Inflammatory macrophage (primary cell): ENCODE results near the gene MOBP.
"Not testable (repeated sequence)": the region's sequence is repeated elsewhere in the genome, so short reads cannot be mapped to it uniquely, and the experiment has no call there.

ENCODE experiments used
- DNase-seq, 2 donors: peaks; one replicate each; pipeline ENCODE4 v3.0.0-alpha.2; 2020 to 2022
- total RNA-seq, 18 experiments: gene quantifications; one replicate each; lab custom pipeline; 2026; ENCODE audit warnings: mixed read lengths in 6 of 18, inconsistent platforms in 2 of 18; lab: John Stamatoyannopoulos, UW

The MOBP gene, protein sequence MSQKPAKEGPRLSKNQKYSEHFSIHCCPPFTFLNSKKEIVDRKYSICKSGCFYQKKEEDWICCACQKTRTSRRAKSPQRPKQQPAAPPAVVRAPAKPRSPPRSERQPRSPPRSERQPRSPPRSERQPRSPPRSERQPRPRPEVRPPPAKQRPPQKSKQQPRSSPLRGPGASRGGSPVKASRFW
- total RNA-seq, result 0 to 2.6 (median 0.04) reads per million in 18 experiments

DNA sequence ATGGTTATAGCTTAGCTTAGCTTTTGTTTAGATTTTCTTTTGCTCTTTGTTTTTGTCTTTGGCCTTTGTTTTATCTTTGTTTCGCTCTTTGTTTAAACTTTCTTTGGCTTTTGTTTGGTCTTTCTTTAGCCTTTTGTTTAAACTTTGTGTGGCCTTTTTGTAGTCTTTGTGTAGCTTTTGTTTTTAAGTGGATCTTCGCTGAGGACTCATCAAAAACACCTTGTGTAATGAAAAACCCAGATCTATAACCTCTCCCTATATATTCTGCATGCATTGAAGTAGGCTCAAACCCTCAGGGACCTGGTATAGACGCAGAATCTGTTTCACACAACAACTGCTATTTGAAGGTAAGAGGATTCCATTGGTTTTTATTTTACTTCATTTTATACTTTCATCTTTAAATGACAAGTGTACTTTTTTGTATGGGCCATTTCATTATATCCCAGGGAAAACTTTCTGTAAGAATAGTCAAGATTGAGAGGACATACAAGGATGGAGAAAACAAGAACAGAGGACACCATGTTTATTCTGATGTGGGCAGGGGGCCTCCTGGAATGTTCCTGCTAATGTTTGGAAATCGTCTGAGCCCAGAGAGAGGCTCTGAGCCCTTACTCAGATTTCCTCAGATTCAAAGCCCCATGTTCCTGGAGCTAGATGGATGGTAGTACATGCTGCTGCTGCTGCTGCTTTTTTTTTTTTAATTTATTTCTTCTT is at the start of gene MOBP:
TSS of gene MOBP (plus strand) at position 287 of the 714 bp plus-strand sequence. CDS start 34,390 bp downstream, outside the sequence.
- DNase-seq, result no peak

- DNase-seq, result not testable (repeated sequence)
These were observed 48.8 kb upstream of the MOBP start for GRCh38 chr3:39418556-39419225.

DNA sequence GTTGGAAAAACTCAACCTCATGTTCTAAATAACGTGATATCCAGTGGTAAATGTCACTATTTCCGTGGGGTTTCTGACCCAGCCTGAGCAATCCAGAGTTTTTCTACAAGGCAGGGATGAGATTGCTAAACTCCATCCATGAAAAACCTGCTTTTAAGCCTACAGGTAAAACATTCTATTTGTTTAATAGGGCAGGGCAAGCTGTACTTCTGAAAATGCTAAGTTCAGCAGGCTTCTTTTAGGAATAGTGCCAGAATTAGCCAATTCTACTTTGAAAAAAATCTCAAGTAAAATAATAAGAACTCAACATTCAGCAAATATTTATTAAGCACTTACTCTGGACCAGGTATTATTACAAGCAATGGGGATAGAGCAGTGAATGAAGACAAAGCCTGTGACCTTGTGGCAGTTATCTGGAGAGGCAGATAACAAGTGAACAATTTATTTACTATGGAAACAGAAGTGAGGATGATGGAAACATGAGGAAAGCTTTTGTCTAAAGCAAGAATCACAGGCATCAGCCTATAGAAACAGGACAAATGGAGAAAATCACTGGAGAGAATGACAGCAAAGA is 47.7 kb upstream of the MOBP start:
- no peak for DNase-seq

GRCh38 chr3:39420543-39420942 is 46.9 kb upstream of the MOBP start:
- DNase-seq, result no peak

GRCh38 chr3:39423436-39423970 is 44.0 kb upstream of the MOBP start:
- no peak for DNase-seq

DNA sequence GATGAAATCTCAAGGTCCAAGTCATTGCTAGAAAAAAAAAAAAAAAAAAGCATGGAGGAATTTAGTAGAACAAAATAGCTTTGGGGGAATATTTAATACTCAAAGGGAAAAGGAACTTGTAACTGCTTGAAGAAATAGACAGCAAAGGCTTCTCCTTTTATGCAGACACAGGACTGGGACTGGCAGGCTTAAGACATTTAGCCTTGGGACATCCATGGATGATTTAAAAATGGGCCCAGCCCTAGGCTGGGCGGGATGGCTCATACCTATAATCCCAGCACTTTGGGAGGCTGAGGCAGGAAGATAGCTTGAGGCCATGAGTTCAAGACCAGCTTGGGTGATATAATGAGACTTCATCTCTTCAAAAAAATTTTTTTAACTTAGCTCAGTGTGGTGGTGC is 41.2 kb upstream of the MOBP start:
- no peak for DNase-seq

DNA sequence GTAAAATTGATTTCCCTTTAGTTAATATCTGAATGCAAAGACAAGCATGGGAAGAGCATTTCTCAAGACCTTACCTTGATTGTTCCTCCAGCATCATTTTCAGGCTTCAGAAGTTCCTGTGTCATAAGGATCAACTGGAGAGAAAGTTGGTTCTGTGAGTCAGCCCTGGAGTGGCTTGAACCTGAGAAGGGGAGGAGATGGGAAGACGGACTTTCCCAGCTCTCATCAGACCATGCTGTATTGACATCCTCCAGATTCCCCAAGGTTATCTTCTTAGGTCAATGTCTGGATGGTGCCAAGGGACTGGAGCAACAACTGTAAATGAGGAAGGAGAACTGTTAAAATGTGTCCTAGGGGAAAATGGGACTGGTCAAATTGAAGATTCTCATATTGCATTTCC is 40.0 kb upstream of the MOBP start:
- DNase-seq, result no peak

GRCh38 chr3:39428745-39429201 is 38.7 kb upstream of the MOBP start:
- DNase-seq, result no peak

DNA sequence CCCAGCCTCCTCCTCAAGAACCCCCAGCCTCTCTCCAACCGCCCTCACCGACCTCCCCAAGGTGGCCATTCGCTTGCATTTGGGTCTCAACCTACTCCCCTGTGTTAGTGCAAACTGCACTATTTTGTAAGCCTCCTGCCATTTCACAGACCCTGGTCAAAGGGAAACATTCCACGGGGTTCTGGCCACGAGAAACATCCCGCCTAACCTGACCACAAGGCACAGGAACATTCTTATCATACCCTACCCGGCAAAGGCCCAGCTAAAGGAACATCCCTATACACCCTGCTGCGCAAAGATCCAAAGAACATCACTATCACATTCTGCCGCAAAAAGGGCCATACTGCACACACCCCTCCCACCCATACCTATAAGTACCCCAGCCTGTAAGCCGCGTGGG is 38.0 kb upstream of the MOBP start:
- DNase-seq, result no peak

GRCh38 chr3:39432342-39432741 is 35.1 kb upstream of the MOBP start:
- no peak for DNase-seq

- DNase-seq, result no peak
These were observed 33.8 kb upstream of the MOBP start for GRCh38 chr3:39433642-39434041.

- DNase-seq, result no peak
These were observed 32.9 kb upstream of the MOBP start for GRCh38 chr3:39434574-39434973.

GRCh38 chr3:39435006-39435748 is 32.3 kb upstream of the MOBP start:
- no peak for DNase-seq

DNA sequence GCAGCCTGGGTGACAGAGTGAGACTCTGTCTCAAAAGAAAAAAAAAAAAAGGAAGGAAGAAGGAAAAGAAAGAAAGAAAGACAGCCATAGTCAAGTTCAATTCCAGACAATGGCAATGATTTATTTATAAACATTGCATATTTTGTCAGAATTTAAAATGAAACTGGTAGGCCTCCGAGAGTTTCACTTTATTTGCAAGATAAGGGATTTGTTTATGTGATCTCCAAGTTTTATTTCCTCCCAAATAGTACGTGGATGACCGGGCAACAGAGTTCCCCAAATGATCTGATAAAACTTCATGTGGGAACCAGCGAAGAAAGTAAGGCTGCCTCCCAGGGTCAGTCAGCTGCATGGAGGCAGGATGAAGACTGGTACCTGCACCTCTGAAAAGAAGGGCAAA is 28.6 kb upstream of the MOBP start:
- no peak for DNase-seq

DNA sequence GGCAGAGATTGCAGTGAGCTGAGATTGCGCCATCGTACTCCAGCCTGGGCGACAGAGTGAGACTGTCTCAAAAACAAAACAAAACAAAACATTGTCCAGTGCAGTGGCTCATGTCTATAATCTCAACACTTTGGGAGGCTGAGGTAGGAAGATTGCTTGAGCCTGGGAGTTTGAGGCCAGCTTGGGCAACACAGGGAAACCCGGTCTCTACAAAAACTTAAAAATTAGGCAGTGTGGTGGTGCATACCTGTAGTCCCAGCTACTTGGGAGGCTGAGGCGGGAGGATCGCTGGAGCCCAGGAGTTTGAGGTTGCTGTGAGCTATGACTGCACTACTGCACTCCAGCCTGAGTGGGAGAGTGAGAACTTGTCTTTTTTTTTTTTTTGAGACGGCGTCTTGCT is 27.2 kb upstream of the MOBP start:
- no peak for DNase-seq

DNA sequence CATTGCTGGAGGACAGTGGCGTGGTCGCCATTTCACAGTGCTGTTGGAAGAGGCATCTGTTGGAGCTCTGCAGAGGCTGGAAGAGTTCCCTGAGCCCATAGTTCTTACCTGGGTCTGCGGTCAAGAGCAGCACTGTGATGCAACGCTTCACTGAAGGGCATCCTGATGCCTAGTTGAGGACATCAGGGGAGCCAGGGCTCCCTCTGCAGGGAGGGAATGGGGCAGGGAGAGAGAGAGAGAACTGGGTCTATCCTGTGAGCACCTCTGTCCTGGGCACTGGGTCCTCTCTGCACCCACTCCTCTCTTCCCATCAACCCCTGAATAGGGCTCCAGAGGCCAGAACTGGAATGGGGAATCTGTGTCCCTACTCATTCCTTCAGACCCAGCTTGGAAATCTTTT is 23.9 kb upstream of the MOBP start:
- no peak for DNase-seq

GRCh38 chr3:39445927-39446326 is 21.6 kb upstream of the MOBP start:
- peak in 1 of 2 donors; percentile 8 for DNase-seq

DNA sequence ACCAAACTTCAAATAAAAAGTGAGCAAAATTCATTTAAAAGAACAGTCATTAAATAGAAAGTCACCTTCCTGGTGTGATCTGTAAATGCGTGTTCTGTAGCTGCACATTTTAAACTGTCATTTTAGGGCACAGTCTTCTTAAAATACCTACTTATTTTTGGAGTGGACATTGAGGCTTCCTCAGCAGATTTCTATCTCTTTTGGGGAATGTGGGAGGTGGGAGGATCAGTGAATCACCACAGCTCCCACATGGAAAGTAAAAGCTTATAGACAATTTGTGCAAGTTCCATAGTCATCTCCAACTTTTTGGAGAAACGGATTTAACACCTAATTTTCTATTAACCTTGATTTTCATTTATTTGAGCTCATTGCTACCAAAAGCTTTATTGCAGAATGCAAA is 21.0 kb upstream of the MOBP start:
- DNase-seq, result no peak

DNA sequence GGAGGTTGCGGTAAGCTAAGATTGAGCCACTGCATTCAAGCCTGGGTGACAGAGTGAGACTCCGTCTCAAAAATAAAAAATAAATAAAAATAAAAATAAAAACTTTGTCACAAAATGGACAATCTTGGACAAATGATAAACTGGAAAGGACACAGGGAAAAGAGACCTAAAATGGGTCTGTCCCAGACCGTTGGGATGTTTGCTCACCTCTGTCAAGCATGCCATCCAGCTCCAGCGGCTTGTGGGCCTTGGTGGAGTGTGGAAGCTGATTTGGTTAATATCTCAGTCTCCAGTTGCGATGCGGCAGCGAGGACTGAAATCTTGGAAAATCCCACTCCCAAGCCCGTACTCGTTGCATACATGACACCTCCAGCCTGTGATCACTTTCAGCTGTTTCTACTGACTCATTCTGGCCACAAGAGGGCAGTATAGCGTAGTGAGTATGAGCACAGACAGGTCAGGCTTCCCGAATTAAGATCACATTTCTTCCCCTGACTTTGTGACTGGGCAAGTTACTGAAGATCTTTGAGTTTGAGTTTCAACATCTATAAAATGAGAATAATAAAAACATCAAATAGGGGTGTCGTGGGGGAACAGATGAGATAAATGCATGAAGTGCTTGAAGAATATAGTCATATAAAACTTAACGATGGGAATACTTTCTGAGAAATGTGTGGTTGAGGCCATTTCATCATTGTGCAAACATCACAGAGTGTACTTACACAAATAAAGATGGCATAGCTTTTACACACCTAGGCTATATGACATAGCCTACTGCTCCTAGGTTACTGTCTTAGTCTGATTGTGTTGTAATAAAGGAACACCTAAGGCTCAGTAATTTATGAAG is 19.6 kb upstream of the MOBP start:
- DNase-seq, result peak; percentile 65 to 77

- DNase-seq, result no peak
These were observed 18.8 kb upstream of the MOBP start for GRCh38 chr3:39448506-39449233.

GRCh38 chr3:39449796-39450195 is 17.7 kb upstream of the MOBP start:
- no peak for DNase-seq
